PC-9 (cell line): ENCODE results near the gene THBS3. TPM values are rescaled to one million over a fixed set of nuclear protein-coding genes. Genes with fewer than 3 reads are reported as not detected.

ENCODE experiments used
- BruUV-seq: library from RNA; stranded (reverse); fragments of 400-500 nt; replicated peaks from 2 replicates; lab custom pipeline; 2021; lab: Mats Ljungman, UMichigan
- CTCF ChIA-PET: fragments of 300-600 bp; sonication (Branson Sonifier 250); formaldehyde crosslinking; loops from one replicate; lab custom pipeline; 2022; ENCODE audit warnings: antibody characterized with exemption; lab: Charles Lee
- POLR2A ChIA-PET: fragments of 300-600 bp; sonication (Branson Sonifier 250); formaldehyde crosslinking; loops from one replicate; lab custom pipeline; 2022; ENCODE audit warnings: antibody characterized with exemption; ENCODE audit not compliant: unreplicated experiment; lab: Charles Lee
- DNase-seq, 2 experiments: peaks; one replicate each; pipeline versions ENCODE4 v3.0.0 to v3.0.0-alpha.2; 2015 to 2022; ENCODE audit warnings: mixed read lengths in 1 of 2
- H2AFZ ChIP-seq: fragments of 200-600 bp; sonication (generic); 2 replicates; pipeline ENCODE4 v1.8.1; 2017; ENCODE audit warnings: antibody characterized with exemption
- H3F3A ChIP-seq: fragments of 200-600 bp; sonication (generic); 2 replicates; pipeline ENCODE4 v1.8.1; 2017; ENCODE audit warnings: antibody characterized with exemption, mild to moderate bottlenecking, low read depth; ENCODE audit not compliant: insufficient read depth
- H3K27ac ChIP-seq: fragments of 200-600 bp; sonication (generic); 2 replicates; pipeline ENCODE4 v1.6.1; 2016; ENCODE audit warnings: mixed run types
- H3K27me3 ChIP-seq: fragments of 200-600 bp; sonication (generic); 2 replicates; pipeline ENCODE4 v1.6.1; 2016; ENCODE audit warnings: low read depth, mixed run types; ENCODE audit not compliant: insufficient read depth
- H3K36me3 ChIP-seq: fragments of 200-600 bp; sonication (generic); 2 replicates; pipeline ENCODE4 v1.6.1; 2016; ENCODE audit warnings: low read depth, mixed run types
- H3K4me1 ChIP-seq: fragments of 200-600 bp; sonication (generic); replicated peaks from 2 replicates; pipeline ENCODE4 v1.6.1; 2016; ENCODE audit warnings: mixed run types; ENCODE audit not compliant: insufficient read depth
- H3K4me2 ChIP-seq: fragments of 200-600 bp; sonication (generic); 2 replicates; pipeline ENCODE4 v1.6.1; 2017; ENCODE audit warnings: mixed run types
- H3K4me3 ChIP-seq: fragments of 200-600 bp; sonication (generic); 2 replicates; pipeline ENCODE4 v1.6.1; 2016; ENCODE audit warnings: mixed run types
- H3K79me2 ChIP-seq: fragments of 200-600 bp; sonication (generic); 2 replicates; pipeline ENCODE4 v1.6.1; 2017; ENCODE audit warnings: low read depth, mixed run types
- H3K9me2 ChIP-seq: fragments of 200-600 bp; sonication (generic); 2 replicates; pipeline ENCODE4 v1.8.1; 2017; ENCODE audit warnings: mild to moderate bottlenecking; ENCODE audit not compliant: insufficient read depth
- H3K9me3 ChIP-seq: fragments of 200-600 bp; sonication (generic); 2 replicates; pipeline ENCODE4 v1.8.1; 2016; ENCODE audit warnings: low read depth; ENCODE audit not compliant: insufficient read depth
- H4K20me1 ChIP-seq: fragments of 200-600 bp; sonication (generic); 2 replicates; pipeline ENCODE4 v1.8.1; 2017; ENCODE audit not compliant: insufficient read depth
- EZH2 ChIP-seq: fragments of 200-600 bp; sonication (generic); IDR thresholded peaks from 2 replicates; pipeline ENCODE4 v1.8.0; 2017; ENCODE audit warnings: antibody characterized with exemption, low read depth
- intact Hi-C: fragments of 100-400 bp; cut with micrococcal nuclease; formaldehyde crosslinking; loops from one replicate; pipeline ENCODE4 v1.10.0; 2022; ENCODE audit not compliant: unreplicated experiment
- total RNA-seq: library from RNA; stranded (reverse); gene quantifications from 2 replicates; pipeline ENCODE4 v1.2.3, GENCODE V29; 2021
- TF ChIP-seq, protein P1 (sequence below): fragments of 200-600 bp; sonication (generic); conservative IDR thresholded peaks from 2 replicates; pipeline ENCODE4 v1.6.1; 2017; ENCODE audit warnings: mixed run types, antibody characterized with exemption, mild to moderate bottlenecking, moderate library complexity

The THBS3 gene
- total RNA-seq, 1 experiment from 2014 or later, result 45.4 TPM

DNA sequence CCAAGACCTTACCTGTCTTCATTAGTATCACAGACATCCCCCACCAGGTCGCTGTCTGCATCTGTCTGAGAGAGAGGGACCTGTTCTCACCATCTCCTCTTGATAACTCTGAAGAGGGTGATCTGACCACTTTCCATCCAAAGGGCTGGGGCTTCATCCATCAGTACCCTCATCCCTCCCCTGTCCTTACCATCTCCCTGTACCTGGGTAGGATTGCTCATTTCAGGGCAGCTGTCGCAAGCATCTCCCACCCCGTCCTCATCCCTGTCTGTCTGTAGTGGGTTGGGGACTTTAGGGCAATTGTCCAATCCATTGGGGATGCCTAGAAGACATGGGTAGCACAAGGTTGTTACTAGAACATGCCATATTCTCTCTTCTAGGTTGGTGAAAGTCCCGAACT, 7.9 kb downstream of the THBS3 start:
- CTCF ChIA-PET, result no interaction called here
- H3K9me3 ChIP-seq, result no peaks in the 10 kb centered on the region
- POLR2A ChIA-PET, result no interaction called here

DNA sequence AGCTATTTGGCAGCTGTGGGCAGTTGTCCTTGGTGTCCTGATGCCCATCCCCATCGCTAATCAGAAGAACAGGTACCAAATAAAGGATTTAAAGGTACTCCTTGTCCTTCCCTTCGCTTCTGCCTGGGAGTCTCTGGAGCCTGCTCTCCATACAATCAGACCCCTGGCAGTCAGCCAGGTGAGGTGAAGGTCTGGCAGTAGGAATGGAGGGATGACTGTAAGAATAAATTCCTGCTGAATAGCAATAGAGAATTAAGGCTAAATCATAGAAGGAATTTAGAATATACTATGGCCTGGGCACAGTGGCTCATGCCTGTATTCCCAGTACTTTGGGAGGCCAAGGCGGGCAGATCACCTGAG, 9.2 kb downstream of the THBS3 start:
- ChIA-PET CTCF (no interaction called here), POLR2A (interaction anchor here (0.5 kb wide), 1 partner anchor 21 kb away, joined by 4 read pairs; no protein-coding TSS in a partner anchor)
- TF ChIP-seq, protein P1, sequence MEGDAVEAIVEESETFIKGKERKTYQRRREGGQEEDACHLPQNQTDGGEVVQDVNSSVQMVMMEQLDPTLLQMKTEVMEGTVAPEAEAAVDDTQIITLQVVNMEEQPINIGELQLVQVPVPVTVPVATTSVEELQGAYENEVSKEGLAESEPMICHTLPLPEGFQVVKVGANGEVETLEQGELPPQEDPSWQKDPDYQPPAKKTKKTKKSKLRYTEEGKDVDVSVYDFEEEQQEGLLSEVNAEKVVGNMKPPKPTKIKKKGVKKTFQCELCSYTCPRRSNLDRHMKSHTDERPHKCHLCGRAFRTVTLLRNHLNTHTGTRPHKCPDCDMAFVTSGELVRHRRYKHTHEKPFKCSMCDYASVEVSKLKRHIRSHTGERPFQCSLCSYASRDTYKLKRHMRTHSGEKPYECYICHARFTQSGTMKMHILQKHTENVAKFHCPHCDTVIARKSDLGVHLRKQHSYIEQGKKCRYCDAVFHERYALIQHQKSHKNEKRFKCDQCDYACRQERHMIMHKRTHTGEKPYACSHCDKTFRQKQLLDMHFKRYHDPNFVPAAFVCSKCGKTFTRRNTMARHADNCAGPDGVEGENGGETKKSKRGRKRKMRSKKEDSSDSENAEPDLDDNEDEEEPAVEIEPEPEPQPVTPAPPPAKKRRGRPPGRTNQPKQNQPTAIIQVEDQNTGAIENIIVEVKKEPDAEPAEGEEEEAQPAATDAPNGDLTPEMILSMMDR, result no peak
- no peak for TF ChIP-seq EZH2
- Histone ChIP-seq H3K79me2 (no peaks in the 10 kb centered on the region), H3F3A (peaks cover 8% of the 10 kb centered on the region; the same call in 1 of the 2 replicates), H3K36me3 (no peaks in the 10 kb centered on the region), H3K9me2 (no peaks in the 10 kb centered on the region), H3K27ac (no peak overlapping the region), H3K9me3 (no peaks in the 10 kb centered on the region), H3K4me1 (peaks cover 10% of the 10 kb centered on the region), H4K20me1 (no peaks in the 10 kb centered on the region), H3K27me3 (no peaks in the 10 kb centered on the region), H2AFZ (no peak overlapping the region), H3K4me3 (no peak overlapping the region), H3K4me2 (no peak overlapping the region)
- DNase-seq, result no peak
- intact Hi-C loops, result no loop called here
- no TSS peak for BruUV-seq

More for the DNA sequence above, 7.9 kb downstream of the THBS3 start:
- BruUV-seq, result no TSS peak
- Histone ChIP-seq H3K4me1 (no peaks in the 10 kb centered on the region), H3F3A (no peaks in the 10 kb centered on the region; the same call in 1 of the 2 replicates), H2AFZ (no peak overlapping the region), H3K4me3 (no peak overlapping the region), H3K36me3 (no peaks in the 10 kb centered on the region), H4K20me1 (no peaks in the 10 kb centered on the region), H3K27ac (no peak overlapping the region), H3K27me3 (no peaks in the 10 kb centered on the region), H3K4me2 (no peak overlapping the region), H3K79me2 (no peaks in the 10 kb centered on the region), H3K9me2 (no peaks in the 10 kb centered on the region)
- intact Hi-C loops, result no loop called here
- no peak for DNase-seq
- no peak for TF ChIP-seq EZH2
- TF ChIP-seq, protein P1, result no peak

DNA sequence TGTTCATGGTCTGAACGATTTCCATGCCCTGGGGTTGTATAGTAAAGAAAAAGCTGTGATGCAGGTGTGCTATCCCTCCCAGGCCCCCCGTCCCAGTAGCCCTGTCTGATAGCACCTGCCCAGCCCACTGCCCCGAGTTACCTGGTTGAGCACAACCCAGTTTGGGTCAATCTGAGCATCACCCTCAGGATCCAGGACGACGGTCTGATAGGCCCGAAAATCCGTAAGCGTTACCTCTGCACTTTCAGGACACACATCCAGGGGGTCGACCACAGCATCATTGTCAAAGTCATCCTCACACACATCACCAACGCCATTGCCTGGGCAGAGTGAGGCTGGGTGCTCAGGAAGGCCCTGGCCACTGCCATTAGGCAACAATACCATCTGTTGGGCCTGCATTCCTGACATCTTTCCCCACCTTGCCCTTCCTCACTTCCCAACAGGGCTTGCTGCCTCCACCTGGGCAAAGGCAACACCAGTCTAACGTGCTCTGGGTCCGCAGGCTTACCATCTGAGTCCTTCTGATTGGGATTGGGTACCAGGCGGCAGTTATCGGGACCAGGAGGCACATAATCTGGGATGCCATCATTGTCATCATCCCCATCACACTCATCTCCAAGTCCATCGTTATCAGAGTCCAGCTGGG, 9.7 kb downstream of the THBS3 start:
- Histone ChIP-seq H3K4me3 (no peak overlapping the region), H3K36me3 (no peaks in the 10 kb centered on the region), H3K79me2 (no peaks in the 10 kb centered on the region), H4K20me1 (no peaks in the 10 kb centered on the region), H3K27ac (no peak overlapping the region), H3F3A (peaks cover 9% of the 10 kb centered on the region; the same call in 1 of the 2 replicates), H3K4me1 (peaks cover 10% of the 10 kb centered on the region), H3K9me2 (no peaks in the 10 kb centered on the region), H3K9me3 (no peaks in the 10 kb centered on the region), H2AFZ (no peak overlapping the region), H3K27me3 (no peaks in the 10 kb centered on the region), H3K4me2 (no peak overlapping the region)
- DNase-seq, result no peak
- CTCF ChIA-PET, result no interaction called here
- TF ChIP-seq EZH2, result no peak
- TF ChIP-seq, protein P1, result no peak
- POLR2A ChIA-PET, result interaction anchor here (0.5 kb wide), 1 partner anchor 22 kb away, joined by 4 read pairs; no protein-coding TSS in a partner anchor
- no TSS peak for BruUV-seq
- intact Hi-C loops, result no loop called here
